Measurements from ENCODE around the gene THSD7A.

The THSD7A gene, protein sequence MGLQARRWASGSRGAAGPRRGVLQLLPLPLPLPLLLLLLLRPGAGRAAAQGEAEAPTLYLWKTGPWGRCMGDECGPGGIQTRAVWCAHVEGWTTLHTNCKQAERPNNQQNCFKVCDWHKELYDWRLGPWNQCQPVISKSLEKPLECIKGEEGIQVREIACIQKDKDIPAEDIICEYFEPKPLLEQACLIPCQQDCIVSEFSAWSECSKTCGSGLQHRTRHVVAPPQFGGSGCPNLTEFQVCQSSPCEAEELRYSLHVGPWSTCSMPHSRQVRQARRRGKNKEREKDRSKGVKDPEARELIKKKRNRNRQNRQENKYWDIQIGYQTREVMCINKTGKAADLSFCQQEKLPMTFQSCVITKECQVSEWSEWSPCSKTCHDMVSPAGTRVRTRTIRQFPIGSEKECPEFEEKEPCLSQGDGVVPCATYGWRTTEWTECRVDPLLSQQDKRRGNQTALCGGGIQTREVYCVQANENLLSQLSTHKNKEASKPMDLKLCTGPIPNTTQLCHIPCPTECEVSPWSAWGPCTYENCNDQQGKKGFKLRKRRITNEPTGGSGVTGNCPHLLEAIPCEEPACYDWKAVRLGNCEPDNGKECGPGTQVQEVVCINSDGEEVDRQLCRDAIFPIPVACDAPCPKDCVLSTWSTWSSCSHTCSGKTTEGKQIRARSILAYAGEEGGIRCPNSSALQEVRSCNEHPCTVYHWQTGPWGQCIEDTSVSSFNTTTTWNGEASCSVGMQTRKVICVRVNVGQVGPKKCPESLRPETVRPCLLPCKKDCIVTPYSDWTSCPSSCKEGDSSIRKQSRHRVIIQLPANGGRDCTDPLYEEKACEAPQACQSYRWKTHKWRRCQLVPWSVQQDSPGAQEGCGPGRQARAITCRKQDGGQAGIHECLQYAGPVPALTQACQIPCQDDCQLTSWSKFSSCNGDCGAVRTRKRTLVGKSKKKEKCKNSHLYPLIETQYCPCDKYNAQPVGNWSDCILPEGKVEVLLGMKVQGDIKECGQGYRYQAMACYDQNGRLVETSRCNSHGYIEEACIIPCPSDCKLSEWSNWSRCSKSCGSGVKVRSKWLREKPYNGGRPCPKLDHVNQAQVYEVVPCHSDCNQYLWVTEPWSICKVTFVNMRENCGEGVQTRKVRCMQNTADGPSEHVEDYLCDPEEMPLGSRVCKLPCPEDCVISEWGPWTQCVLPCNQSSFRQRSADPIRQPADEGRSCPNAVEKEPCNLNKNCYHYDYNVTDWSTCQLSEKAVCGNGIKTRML (N-terminal part only)

DNA sequence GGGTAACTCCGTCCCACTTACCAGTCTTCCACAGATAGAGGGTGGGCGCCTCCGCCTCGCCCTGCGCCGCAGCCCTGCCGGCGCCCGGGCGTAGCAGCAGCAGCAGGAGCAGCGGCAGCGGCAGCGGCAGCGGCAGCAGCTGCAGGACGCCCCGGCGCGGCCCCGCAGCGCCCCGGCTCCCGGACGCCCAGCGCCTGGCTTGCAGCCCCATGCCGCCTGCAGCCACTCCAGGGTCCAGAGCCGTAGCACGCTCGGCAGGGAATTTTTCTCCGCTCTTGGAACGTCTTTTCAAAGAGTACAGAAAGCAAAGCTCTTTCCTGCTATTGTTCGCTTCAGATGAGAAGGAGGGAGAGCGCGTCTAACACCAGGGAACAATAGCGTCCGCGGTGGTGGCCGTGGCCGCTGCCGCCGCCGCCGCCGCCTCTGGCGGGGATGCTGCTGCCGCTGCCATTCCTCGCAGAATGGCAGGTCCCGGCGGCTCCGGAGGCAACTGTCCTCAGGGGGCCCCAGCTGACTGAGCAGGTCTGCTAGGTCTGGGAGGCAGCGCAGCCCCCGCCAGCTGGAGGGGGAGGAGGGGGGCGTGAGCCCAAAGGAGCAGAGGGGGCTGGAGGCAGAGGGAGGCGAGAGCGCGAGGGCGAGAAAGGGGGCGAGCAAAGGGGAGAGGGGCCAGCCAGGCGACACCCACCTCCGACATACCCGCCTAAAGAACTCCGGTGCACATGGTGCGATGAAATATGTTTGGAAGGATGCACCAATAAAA is at the start of gene THSD7A:
THSD7A (minus strand) TSS at position 463 of the 760 bp plus-strand sequence; CDS start at position 211, 252 bp downstream.
- FAIRE-seq, result no peak

DNA sequence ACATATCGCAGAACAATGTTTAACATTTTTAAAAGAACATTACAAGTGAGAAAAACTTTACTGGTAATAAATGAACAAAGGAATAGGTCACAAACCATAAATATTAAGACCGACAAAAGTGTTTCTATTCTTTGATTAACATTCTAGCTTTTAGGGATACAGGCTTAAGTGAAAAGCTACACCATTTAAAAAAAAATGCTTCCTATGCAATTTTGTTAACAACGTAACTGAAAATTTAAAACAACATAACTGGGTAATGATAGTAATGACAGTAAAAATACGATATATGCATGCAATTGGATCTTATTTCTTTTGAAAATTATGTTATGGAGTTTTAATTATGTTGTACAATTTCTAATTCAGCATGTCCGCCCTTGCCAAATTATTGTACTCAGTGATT is 49.7 kb upstream of the THSD7A start:
- no peak for FAIRE-seq

DNA sequence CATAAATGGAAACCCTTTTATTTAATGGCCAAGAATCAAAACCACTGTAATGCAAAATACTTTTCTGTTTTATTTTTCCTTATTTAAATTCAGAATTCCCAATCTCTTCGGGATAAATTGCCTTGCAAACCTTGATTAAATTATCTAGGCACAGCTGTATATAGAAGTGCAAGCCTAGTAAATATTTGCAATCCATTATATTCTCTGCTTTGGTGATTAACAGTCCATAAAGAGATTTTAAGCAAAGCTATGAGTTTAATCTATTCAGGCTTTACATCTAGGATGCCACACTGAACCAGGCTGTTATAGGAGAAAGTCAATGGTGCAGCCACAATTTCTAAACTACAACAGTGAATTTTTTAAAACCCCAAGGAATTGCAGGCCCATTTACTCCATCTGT is 43.6 kb upstream of the THSD7A start:
- no peak for FAIRE-seq

DNA sequence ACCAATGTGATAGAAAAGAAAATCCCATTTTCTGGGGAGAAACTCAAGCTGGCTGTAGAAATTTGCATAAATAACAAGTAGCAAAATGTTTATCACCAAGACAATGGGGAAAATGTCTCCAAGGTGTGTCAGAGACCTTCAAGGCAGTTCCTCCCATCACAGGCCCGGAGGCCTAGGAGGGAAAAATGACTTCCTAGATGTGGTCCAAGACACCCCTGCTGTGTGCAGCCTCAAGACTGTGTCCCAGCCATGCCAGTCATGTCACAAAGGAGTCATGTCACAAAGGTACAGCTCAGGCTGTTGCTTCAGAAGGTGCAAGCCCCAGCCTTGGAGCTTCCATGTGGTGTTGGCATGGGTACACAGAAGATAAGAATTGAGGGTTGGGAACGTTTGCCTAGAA is 33.7 kb upstream of the THSD7A start:
- FAIRE-seq, result no peak

DNA sequence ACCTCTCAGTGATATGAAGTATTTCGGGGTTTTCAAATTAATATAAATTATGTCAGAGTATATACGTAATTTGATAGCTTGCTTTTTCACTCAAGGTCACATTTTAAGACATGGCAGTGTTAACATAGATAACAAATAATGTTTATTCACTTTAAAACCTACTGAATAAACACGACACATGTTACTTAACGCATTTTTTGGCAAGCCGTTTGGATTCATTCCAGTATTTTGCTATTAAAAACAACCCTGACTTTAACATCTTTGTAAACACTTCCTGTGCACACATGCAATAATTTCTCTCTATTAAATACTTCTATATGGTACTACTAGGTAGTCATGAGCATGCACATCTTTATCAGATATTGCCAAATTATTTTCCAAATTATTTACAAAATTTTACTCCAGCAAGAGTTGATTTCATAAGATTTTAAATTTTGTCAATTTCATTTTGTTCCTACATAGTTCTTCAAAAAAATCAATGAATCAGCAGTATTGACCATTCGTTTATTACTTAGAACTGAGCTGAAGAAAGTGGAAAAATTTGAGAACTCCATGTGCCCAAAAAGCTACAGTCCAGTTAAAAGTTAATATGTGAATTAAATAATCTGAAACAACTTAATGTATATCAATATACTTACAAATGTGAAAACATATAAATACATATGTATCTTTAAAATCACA is 26.8 kb upstream of the THSD7A start:
- no peak for FAIRE-seq

DNA sequence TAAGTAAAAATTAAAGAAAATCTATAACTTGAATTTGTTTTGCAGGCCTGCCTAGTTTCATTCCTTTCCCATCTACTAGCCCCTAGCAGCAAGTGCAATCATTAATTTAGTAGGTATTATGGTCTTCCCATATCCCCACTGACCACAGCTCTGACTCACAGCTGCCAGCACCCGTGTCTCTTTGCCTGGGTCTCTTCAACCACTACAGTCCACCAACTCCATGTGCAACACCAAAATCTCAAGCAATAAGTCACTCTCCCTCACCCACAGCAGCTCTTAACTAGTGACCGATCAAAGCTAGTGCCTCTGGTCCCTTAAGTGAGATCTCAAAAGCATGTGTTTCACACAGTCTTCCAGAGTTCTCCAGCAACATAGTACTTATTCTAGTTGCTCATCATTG is 26.0 kb upstream of the THSD7A start:
- FAIRE-seq, result no peak

DNA sequence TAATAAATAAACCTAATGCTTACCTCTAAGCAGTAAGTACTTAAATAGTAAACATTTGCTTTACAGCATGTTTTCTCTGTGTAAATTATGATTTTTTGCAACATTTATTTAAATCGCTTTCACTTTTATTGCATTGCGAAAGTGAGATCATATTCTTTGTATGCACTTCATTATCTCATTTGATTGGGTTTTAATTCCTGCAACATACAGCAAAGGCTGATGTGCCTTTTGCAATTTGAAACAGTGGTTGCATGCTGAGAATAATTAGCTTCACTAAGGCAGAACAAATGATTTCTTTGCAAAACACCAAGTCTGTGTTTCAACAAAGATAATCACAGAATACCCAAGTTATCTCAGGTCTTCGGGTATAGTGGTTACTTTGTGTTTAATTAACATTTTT is 16.3 kb upstream of the THSD7A start:
- FAIRE-seq, result no peak

DNA sequence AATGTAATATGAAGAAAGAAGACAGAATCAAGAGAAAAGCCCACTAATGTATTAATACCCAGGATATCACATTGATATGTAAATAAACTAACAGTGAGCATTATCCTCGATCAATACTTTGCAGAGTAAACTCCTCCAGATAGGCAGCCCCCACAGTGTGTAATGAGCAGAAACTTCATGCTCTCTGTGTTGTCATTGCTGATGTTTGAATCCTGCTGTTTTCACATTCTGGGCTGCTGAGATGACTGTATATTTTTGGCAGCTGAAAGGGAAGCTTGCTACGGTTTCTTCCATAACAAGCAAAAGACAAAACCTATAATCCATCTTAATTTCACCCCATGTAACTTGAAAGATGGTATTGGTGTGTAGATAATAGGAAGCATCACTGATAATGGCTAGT is 15.3 kb upstream of the THSD7A start:
- no peak for FAIRE-seq

DNA sequence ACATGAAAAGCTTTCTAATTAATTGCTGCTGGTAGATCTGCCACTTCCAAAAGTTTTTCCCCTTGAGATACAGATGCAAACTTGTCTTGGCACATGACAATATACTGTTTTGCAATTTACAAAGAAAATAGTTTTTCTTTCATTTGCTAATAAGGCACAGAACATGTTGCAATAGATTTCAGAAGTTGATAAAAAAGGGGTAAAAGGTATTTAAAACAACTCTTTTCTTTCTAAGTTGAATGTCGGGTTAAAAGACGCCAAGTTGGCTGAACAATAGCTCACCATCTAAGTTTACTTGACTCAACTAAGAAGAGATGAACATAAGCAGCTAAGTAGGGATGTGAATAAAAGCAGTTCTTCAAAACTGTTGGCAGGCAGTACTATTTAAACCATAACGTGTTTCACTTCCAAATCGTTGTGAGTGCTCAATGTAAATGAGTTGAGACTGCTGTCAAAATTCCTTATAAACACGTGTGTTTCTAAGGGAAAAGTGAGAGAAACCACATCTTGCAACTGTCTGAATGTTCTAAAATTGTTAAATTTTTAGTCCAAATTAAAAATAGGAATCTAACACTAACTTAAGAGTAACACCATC is 14.5 kb upstream of the THSD7A start:
- no peak for FAIRE-seq

DNA sequence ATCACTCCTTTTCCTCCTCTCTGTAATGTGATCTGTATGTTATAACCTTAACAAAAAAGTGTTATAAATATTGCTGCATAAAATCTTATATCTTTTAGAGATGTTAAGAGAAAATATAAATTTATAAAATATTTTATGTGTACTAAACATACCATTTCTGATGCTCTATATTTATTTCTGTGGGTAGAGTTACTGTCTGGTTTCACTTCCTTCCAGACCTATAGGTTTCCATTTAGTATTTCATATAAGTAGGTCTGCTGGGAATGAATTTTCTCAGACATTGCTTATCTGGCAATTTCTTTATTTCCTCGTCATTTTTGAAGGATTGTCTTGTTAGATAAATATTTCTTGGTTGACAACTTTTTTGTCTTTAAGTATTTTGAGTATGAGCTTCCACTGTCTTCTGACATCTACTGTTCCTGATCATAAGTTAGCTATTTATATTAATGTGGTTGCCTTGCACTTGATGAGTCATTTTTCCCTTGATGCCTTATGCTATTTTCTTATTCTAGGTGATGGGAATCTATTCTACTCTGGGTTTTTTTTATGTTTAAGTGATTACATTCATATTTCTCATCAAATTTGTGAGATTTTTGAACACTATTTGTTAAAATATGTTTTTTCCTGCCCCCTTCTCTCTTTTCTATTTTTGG is 11.2 kb upstream of the THSD7A start:
- no peak for FAIRE-seq

DNA sequence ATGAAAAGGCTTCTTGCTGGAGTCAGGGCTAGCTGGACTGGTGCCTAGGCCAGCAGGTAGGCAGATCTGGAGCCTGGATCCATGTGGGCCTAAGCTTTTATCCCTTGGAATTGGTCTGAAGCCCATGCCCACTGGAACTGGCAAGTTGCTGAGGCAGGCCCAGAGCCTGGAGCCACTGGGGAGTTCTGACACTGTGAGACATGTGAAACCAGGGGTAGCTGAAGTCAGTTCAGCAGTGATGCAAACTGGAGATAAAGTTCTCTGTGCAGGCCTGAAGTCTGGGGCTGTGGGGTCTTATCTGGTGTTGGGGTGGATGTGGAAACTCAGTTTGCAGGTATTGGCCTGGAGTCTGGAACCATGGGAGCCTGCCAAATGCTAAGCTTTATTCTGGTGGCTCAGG is 9.7 kb upstream of the THSD7A start:
- no peak for FAIRE-seq

DNA sequence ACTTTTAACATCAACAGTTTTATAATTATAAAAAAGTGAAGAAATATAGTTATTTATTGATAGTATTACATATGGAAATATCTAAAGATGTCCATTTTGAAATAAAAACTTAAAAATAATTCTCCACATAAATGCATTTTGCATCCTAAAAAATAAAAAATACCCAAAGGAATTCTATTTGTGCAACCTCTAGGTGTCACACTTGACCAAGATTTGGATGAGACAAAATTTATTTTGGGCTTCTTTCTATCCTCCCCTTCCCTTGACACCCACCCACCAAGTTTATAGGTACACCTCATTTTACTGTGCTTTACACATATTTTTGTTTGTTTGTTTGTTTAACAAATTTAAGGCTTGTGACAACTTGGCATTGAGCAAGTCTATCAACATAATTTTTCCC is 3.3 kb upstream of the THSD7A start:
- FAIRE-seq, result peak; percentile 43

DNA sequence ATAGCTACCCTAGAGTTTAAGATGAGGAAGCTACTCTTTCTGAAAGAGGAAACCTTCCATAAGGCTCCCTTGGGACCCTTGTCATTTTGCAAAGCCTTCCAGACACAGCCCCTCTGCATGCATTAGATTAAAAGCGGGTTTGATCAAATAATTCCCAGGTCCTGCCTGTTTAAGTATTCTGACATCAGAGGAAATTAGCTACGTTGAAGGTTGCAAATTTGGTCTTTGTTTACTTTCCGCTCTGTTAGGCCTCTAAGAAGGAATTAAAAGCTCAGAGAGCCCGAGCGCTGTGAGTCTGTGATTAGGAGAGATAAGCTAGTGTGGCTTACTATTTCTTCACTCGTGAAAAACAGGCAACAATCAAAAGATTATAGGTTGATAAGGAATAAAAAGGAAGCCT is 1.4 kb upstream of the THSD7A start:
- FAIRE-seq, result no peak

DNA sequence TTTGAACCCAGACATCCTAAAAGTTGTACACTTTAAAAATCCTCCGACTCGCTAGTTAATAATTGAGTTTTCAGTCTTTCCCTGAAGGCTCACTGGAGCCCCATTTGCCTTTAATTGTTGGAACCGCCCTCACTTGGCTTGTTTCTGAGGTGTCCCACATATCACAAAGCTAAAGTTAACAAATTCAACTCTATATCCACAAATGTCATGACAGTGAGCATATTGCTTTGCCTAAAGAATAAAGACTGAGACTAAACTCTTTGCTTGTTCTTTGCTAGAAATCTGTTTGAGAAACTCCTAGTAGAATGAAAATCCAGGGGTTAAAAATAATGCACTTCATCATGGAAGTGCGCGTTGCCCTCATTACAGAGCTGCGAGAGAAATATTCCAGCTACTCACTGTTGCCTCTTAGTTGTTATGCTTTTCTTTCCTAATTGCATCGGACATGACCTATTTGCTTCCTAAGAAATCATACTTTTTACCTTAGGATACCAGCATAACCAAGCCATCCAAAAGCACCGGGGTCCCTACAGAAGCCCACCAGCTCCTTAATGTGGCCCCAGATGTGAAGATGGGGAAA is 752 bp downstream of the THSD7A start:
- no peak for FAIRE-seq

DNA sequence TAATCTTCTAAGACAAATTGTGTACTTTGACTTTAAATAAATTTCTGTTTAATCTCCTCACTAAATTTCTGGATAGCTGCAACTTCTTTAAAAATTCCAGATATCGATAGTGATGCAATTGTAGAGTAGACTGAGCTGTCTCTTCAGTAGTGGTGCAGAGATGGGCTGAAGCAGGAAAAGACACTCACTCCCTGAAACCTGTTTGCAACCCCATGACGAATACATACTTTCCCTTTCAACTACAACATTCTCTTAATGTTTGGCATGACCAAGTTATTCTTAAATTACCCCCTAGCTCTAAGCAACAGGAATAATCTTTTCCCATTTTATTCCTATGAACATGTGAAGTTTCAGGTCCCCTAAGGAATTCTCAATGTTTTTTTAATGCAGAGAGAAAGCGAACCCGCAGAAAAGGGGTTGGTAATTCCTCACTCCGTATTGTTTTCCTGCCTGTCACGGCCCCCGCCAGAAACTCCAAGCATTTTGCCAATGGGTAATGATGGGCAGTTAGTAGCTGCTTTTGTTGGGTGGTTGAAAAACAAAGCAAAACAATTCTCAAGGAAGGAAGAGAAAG is 1.3 kb downstream of the THSD7A start:
- no peak for FAIRE-seq

DNA sequence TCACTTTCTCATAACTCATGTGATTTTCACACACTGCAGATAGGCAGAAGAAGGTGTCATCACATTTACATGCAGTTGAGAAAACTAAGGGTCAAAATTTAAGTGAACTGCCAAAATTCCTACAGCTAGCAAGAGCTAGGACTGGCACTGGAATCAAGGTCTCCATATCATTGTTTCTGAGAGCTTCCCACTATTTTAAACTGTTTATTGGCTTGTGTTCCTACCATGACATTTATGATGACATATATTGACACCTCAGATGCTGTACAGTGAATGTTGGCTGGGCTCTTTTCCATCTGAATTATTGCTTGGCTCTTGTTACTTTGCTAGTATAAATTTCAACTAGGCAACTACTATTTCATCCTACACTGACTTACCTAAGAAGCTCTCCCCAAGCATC is 2.0 kb downstream of the THSD7A start:
- FAIRE-seq, result no peak

DNA sequence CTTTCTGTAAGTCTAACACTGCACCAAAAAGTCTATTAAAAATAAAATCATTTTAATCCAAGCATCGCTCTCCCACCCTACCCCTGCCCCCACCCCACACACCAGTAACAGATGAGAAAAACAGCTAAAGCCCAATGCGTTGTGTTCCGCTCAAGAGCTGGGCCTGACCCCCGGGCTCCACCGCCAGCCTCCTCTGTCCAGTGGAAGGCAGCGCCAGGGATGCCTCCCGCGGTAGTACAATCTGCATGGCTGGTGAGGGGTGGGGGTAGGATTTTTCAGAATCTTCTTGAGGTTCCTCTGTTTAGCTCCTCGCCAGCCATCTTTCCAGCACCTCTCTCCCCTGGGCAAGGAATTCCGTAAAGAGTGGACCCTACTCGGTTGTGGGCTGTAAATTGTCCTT is 12.1 kb downstream of the THSD7A start:
- no peak for FAIRE-seq

DNA sequence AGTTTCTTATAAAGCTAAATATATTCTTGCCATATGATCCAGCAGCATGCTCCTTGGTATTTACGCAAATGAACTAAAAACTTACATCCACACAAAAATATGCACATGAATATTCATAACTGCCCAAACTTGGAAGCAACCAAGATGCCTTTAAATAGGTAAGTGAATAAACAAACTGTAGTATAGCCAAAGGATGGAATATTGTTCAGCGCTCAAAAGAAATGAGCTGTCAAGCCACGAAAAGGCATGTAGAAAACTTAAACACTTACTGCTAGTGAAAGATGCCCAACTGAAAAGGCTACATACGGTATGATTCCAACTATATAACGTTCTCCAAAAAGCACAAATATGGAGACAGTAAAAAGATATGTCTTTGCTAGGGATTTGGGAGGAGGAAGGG is 12.7 kb downstream of the THSD7A start:
- no peak for FAIRE-seq

DNA sequence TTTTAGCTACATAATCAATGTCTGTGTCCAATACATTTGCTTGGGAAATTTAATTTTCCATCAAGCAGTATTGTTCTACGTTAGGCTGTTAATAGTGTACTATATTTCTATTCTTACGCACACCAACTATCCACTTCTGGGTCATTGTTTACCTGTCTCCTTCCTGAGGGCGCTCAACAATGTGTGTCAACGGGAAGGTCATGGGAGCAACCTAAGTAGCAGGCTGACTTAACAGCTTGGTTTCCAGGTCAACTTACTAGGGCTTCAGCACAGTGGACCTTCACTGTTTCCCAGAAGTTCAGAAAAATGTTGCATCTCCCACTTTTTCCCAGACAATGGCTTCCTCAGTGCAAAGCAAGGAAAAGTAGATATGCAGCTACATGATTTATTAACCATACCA is 13.7 kb downstream of the THSD7A start:
- no peak for FAIRE-seq

DNA sequence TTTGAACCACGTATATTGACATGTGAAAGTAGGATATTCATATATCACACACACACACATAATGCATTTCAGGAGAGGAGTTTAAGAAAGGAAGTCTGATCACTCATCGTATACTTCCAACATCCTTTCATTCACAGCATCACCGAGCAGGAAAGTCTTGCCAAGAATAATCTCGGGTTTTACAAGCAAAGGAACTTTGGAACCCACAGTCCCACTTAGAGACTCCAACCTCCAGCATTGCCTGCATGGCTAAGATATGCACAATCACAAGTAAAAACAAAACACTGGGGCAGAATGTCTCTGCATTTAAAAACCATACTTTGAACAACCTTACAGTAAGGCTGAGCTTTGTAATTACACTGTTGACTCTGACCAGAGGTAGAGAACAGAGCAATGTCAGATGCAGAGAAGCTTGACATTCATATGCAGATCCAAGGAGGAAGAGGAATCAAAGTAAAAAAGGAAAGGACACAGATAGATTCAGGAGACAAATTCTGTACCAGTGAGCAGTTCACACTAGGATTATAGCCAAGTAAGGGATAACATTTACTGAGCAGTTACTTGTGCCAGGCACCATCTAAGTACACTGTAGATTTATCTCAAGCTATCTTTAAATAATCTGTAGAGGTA is 14.8 kb downstream of the THSD7A start:
- no peak for FAIRE-seq
